Dedifferentiated amniotic fluid mesenchymal stem cell (primary cell): ENCODE data around the gene ARFRP1.
"Not testable (repeated sequence)": the region's sequence is repeated elsewhere in the genome, so short reads cannot be mapped to it uniquely, and the experiment has no call there.

Experiments used
- DNase-seq: peaks from one replicate; pipeline ENCODE4 v3.0.0-alpha.2; 2016; ENCODE audit errors: extremely low spot score

ARFRP1 gene

GRCh38 chr20:63675681-63676368, 32.0 kb downstream of the ARFRP1 start:
- DNase-seq: no peak

GRCh38 chr20:63673951-63674350, 33.8 kb downstream of the ARFRP1 start:
- DNase-seq: no peak

- no peak for DNase-seq
Measured at GRCh38 chr20:63672666-63673065, 35.1 kb downstream of the ARFRP1 start.

DNA sequence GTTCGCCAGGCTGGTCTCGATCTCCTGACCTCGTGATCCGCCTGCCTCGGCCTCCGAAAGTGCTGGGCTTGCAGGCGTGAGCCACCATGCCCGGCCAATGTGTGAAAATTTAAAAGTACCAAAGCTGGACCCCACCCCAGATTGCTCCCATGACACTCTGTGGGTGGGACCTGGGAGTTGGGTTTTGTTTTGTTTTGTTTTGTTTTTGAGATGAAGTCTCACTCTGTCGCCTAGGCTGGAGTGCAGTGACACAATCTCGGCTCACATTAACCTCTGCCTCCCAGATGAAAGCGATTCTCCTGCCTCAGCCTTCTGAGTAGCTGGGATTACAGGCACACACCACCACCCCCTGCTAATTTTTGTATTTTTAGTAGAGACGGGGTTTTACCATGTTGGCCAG, 36.1 kb downstream of the ARFRP1 start:
- not testable (repeated sequence) for DNase-seq

- DNase-seq: no peak
Measured at GRCh38 chr20:63668351-63668750, 39.4 kb downstream of the ARFRP1 start.

- no peak for DNase-seq
Measured at GRCh38 chr20:63667858-63668257, 39.9 kb downstream of the ARFRP1 start.

- DNase-seq: no peak
Measured at GRCh38 chr20:63665708-63666107, 42.1 kb downstream of the ARFRP1 start.

DNA sequence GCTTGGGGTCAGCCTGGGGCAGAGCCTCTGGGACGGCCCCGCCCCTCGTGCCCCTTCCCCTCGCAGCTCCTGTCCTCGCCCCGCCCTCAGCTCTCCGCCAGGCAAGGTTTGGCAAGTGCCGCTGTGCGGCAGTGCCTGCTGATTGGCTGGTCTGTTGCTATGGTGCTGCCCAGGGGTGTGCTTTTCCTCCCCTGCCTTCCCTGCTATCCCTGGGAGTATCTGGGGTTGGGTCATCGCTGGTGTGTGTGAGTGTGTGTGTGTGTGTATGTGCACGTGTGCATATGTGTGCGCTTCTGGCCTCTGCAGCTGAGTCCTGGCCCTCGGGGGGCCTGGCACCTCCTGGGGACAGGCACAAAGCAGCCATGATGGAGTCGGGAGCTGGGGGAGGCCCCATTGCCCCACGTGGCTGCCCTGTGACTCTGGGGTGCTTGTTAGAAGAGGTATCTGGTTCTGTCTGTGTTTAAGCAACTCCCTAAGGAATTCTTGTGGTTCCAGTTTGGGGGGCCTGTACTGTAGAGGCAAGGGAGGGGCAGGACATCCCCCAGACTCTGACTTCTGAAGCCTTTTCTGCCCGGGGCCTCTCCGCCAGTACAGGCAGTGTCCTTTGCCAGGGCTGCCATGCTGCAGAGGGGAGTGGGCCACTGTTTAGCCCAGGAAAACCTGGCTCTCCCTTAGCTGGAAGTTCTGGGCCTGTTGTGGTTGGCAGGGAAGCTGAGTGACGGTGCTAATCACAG, 42.7 kb downstream of the ARFRP1 start:
- no peak for DNase-seq

DNA sequence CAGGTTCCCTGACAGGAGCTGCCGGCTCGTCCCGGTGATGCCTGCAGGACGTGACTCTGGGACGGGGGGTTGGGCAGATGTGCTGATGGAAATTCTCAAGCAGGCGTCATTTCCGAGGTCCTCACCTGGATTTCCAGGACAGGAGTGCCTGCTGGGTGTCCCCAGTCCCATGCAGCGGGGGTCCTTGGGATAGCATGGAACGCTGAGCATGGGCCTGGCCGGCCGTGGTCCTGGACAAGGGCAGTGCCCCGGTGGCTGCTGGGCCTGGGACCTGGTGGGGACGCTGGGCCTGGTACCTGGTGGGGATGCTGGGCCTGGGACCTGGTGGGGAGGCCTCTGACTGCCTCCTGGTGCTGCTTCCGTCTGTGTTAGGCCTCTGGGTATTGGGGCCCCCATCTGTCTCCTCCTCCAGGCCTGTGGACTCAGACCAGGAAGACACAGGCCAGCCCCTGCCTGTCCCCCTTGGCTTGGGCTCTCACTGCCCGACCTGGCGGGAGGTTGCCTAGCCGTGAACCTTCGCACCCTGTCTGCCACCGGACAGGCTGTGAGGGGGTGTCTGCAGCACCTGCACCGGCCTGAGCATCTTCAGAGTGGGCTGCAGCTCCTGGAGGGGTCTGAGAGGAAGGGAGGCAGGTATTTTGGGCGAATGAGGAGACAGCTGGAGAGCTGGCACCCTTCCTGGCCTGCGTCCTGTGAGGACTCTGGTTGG, 43.5 kb downstream of the ARFRP1 start:
- DNase-seq: no peak

DNA sequence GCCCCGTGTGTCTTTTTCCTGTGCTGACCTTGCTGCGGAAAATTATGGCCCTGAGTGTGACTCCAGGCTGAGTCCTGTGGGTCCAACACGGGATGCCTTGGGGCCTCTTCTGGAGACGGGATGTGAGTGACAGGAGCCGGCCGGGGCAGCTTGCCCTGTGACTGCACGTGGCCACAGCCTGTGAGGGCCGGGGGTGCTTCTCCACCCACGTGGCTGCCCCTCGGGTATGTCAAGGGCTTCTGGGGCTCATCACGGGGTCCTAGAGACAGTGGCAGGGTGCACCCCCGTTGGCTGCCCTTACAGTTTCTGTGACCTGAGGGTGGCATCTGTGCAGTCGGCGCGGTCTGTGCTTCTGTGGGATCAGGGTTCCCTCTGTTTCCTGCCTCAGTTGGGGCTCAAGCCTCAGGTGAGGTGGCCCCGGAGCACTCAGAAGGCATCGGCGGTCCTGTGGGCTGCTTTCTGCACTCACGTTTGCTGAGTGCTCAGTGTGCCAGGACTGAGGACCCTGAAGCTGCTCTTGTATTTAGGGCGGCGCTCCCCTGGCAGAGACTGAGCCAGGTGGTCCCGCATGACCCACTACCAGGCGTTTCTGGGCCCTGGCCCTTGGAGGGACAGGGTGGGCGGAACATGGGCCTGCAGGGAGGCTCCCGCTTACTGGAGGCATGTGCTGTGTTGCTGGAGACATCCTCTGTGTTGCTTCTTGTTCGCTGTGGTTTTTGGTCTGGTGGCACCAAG, 44.3 kb downstream of the ARFRP1 start:
- DNase-seq: no peak

DNA sequence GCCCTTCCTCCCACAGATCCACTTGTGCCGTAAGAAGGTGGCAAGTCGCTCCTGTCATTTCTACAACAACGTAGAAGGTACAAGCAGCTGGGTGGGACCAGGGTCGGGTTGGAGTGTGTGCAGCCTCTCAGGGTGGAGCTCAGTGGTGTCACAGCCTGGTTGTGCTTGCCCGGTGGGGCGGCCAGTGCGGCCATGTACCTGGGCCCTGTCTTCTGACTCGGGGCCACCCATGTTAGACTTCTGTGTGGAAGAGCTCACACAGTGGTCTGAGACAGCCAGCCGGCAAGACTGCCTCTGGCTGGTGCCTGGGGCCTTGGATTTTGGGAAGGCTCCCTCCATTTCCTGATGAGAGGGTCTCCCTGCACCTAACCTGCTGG, 45.0 kb downstream of the ARFRP1 start:
- DNase-seq: no peak

GRCh38 chr20:63661959-63662812, 45.6 kb downstream of the ARFRP1 start:
- DNase-seq: no peak

DNA sequence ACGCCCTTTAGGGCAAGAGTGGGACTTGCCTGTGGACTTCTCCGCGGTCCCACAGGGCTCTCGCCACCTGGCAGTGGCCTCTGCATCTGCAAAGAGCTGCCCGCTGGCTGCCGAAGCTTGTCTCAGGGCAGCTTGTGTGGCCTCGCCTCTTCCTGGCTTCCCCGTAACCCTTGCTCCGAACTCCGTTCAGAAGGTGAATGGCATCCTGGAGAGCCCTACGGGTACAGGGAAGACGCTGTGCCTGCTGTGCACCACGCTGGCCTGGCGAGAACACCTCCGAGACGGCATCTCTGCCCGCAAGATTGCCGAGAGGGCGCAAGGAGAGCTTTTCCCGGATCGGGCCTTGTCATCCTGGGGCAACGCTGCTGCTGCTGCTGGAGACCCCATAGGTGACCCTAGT, 46.7 kb downstream of the ARFRP1 start:
- no peak for DNase-seq

DNA sequence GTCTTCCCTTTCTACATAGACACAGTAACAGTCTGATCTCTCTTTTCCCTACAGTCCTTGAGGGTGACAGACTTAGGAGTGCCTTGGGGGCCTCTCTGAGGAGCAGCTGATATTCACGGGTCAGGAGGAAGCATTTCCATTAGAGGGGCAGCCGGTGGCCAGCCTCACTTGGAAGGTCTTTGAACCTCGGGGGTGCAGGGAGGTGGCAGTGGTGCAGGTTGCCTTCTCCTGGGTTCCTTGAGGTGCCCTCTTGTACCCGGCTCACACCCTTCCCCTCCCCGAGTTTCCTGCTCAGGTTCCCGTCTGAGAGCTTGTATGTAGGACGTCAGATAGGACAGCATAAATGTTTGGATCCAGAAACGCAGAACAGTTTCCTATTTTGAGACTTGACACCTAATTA, 47.2 kb downstream of the ARFRP1 start:
- no peak for DNase-seq

DNA sequence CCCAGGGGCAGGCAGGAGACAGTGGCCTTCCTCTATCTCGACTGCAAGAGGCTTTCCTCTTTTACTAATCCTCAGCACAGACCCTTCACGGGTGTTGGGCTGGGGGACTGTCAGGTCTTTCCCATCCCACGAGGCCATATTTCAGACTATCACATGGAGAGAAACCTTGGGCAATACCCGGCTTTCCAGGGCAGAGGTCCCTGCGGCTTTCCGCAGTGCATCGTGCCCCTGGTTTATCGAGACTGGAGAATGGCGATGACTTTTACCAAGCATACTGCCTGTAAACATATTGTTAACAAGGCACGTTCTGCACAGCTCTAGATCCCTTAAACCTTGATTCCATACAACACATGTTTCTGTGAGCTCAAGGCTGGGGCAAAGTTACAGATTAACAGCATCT, 47.6 kb downstream of the ARFRP1 start:
- DNase-seq: not testable (repeated sequence)

GRCh38 chr20:63659370-63659769, 48.4 kb downstream of the ARFRP1 start:
- no peak for DNase-seq

GRCh38 chr20:63658749-63659187, 49.0 kb downstream of the ARFRP1 start:
- peak; percentile 22 for DNase-seq

GRCh38 chr20:63657937-63658748, 49.6 kb downstream of the ARFRP1 start, which contains the start of gene RTEL1:
Gene RTEL1 (plus strand): TSS chr20:63658312. CDS start chr20:63659403, 1,091 bp downstream.
- peak; percentile 85 for DNase-seq

DNA sequence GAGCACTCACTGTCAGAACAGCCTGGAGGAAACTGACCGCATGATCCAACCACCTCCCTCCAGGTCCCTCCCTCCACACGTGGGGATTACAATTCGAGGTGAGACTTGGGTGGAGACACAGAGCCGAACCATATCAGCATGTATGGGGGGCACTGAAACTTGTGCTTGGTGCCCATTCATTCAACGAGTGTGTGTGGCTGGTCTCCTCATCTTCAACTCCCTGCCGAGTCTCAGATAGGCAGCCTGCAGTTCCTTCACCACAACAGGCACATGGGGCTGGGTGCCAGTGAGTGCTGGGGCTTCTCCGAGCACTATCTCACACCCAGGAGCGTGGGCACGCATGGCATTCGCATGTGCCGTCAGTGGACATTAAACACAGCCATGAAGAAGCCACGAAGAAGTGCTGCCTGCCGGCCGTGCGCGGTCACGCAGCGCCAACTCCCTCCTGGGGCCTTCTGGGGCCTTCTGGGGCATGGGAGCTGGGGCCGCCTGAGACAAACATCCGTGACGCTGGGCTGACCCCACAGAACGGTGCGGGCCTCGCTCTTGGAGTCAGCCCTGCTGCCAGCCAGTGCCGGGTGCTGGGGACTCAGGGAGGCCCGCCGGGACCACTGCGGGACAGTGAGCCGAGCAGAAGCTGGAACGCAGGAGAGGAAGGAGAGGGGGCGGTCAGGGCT, 50.4 kb downstream of the ARFRP1 start:
- DNase-seq: no peak

DNA sequence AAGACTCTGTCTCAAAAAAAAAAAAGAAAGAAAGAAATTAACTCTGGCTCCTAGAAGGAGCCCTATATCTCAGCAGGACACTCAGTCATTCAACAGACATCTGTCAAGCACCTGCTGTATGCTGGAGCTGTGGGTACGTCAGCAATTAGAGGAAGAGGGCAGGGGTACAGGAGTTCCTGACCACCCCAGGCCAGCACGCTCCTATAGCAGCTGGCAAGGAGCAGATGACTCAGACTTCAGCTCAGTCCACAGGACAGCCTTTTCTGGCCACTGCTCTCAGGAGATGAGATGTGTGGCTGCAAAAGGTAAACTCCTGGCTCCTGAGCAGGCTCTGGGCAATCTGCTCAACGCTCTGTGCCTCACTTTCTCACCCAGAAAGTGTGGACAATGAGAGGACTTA, 51.3 kb downstream of the ARFRP1 start:
- no peak for DNase-seq
